ENCODE measurements around the gene ATP6V1E1. TPM values are rescaled to one million over a fixed set of nuclear protein-coding genes. Genes with fewer than 3 reads are reported as not detected.
A peak's percentile ranks its signal among the peaks of the same experiment; 100 is the strongest.
"Not testable (repeated sequence)": the region's sequence is repeated elsewhere in the genome, so short reads cannot be mapped to it uniquely, and the experiment has no call there.

The ATP6V1E1 gene
- total RNA-seq, 8 experiments from 2014 or later: 86.4 to 280 (median 119) TPM

- WGBS, 10 experiments: 8 to 92% (median 40%) methylated on average over 1 to 4 of the region's 4 CpGs; no CpG with 5 or more reads in 3 of the 10 experiments
- H3K27ac ChIP-seq: no peak overlapping the region
- in situ Hi-C loops (cut with MboI; ENCODE audit: low pct_unique_long_range_greater_than_20kb in 2 of 9, low sequenced_read_pairs in 9 of 9, unreplicated experiment in 9 of 9): loop anchor here in 1 of 9 experiments (25.0 kb wide), 1 partner anchor 112 kb away; no protein-coding TSS in a partner anchor
Measured at GRCh38 chr22:17575681-17576080, 52.9 kb downstream of the ATP6V1E1 start.

GRCh38 chr22:17575151-17575550, 53.4 kb downstream of the ATP6V1E1 start:
- peaks cover 0 to 19% of the 10 kb centered on the region in 2 donors for H3K4me1 ChIP-seq (replicated peaks in 1 of 2)
- WGBS, 10 experiments: 78 to 100% (median 94%) methylated on average over 1 to 5 of the region's 5 CpGs; no CpG with 5 or more reads in 1 of the 10 experiments
- H3K27ac ChIP-seq: no peak overlapping the region
- in situ Hi-C loops (cut with MboI; ENCODE audit: low pct_unique_long_range_greater_than_20kb in 2 of 9, low sequenced_read_pairs in 9 of 9, unreplicated experiment in 9 of 9): loop anchor here in 1 of 9 experiments (25.0 kb wide), 1 partner anchor 112 kb away; no protein-coding TSS in a partner anchor
- ATAC-seq (replicated peaks in 6 of 8): no peak
- H3K4me3 ChIP-seq: no peak overlapping the region

More at GRCh38 chr22:17575681-17576080, 52.9 kb downstream of the ATP6V1E1 start:
- ATAC-seq (replicated peaks in 6 of 8): no peak
- Histone ChIP-seq H3K4me1 (replicated peaks in 1 of 2) (peaks cover 0 to 16% of the 10 kb centered on the region in 2 donors), H3K4me3 (no peak overlapping the region)

- in situ Hi-C loops (cut with MboI; ENCODE audit: low pct_unique_long_range_greater_than_20kb in 2 of 9, low sequenced_read_pairs in 9 of 9, unreplicated experiment in 9 of 9): loop anchor here in 1 of 9 experiments (25.0 kb wide), 1 partner anchor 91 kb away; no protein-coding TSS in a partner anchor
- peak in 5 of 8 experiments; percentile 15 to 94 (median 80) for ATAC-seq (replicated peaks in 6 of 8)
- no peak overlapping the region for H3K4me3 ChIP-seq
- peaks cover 0 to 29% of the 10 kb centered on the region in 2 donors for H3K4me1 ChIP-seq (replicated peaks in 1 of 2)
- 5 to 89% (median 60%) methylated on average over 1 to 15 of the region's 21 CpGs; no CpG with 5 or more reads in 1 of the 10 experiments for WGBS, 10 experiments
- H3K27ac ChIP-seq: no peak overlapping the region
Measured at GRCh38 chr22:17570851-17571631, 57.5 kb downstream of the ATP6V1E1 start.

GRCh38 chr22:17569971-17570511, 58.5 kb downstream of the ATP6V1E1 start:
- peak in 5 of 8 experiments; percentile 92 to 96 (median 95) for ATAC-seq (replicated peaks in 6 of 8)
- Histone ChIP-seq H3K27ac (peak overlapping the region in 1 of 2 donors; percentile 50), H3K4me1 (replicated peaks in 1 of 2) (peaks cover 0 to 23% of the 10 kb centered on the region in 2 donors), H3K4me3 (no peak overlapping the region)
- WGBS, 10 experiments: 0 to 100% (median 57%) methylated on average over 1 to 4 of the region's 8 CpGs; no CpG with 5 or more reads in 3 of the 10 experiments
- in situ Hi-C loops (cut with MboI; ENCODE audit: low pct_unique_long_range_greater_than_20kb in 2 of 9, low sequenced_read_pairs in 9 of 9, unreplicated experiment in 9 of 9): loop anchor here in 1 of 9 experiments (25.0 kb wide), 1 partner anchor 92 kb away; no protein-coding TSS in a partner anchor

- no peak for ATAC-seq (replicated peaks in 6 of 8)
- 67 to 100% (median 82%) methylated on average over 1 to 5 of the region's 10 CpGs; no CpG with 5 or more reads in 3 of the 10 experiments for WGBS, 10 experiments
- Histone ChIP-seq H3K4me1 (replicated peaks in 1 of 2) (peaks cover 18 to 39% of the 10 kb centered on the region in 2 donors), H3K27ac (no peak overlapping the region), H3K4me3 (no peak overlapping the region)
- in situ Hi-C loops (cut with MboI; ENCODE audit: low pct_unique_long_range_greater_than_20kb in 2 of 9, low sequenced_read_pairs in 9 of 9, unreplicated experiment in 9 of 9): loop anchor here in 1 of 9 experiments (25.0 kb wide), 1 partner anchor 96 kb away; no protein-coding TSS in a partner anchor
Measured at GRCh38 chr22:17566776-17567175, 61.8 kb downstream of the ATP6V1E1 start.

- 84 to 100% (median 90%) methylated on average over 3 to 15 of the region's 19 CpGs; no CpG with 5 or more reads in 2 of the 10 experiments for WGBS, 10 experiments
- in situ Hi-C loops (cut with MboI; ENCODE audit: low pct_unique_long_range_greater_than_20kb in 2 of 9, low sequenced_read_pairs in 9 of 9, unreplicated experiment in 9 of 9): loop anchor here in 1 of 9 experiments (25.0 kb wide), 1 partner anchor 96 kb away; no protein-coding TSS in a partner anchor
- H3K27ac ChIP-seq; ATAC-seq (replicated peaks in 6 of 8); H3K4me3 ChIP-seq: not testable (repeated sequence)
- peaks cover 18 to 38% of the 10 kb centered on the region in 2 donors for H3K4me1 ChIP-seq (replicated peaks in 1 of 2)
Measured at GRCh38 chr22:17566016-17566687, 62.4 kb downstream of the ATP6V1E1 start.

- 7 to 85% (median 63%) methylated on average over 3 to 7 of the region's 11 CpGs; no CpG with 5 or more reads in 2 of the 10 experiments for WGBS, 10 experiments
Measured at GRCh38 chr22:17563936-17564391, 64.6 kb downstream of the ATP6V1E1 start.

GRCh38 chr22:17562906-17563870, 65.4 kb downstream of the ATP6V1E1 start, which contains the start of gene SLC25A18:
Gene SLC25A18, plus strand, starts transcription at chr22:17563498. Its CDS starts 16,447 bp downstream, at chr22:17579945.
- Histone ChIP-seq H3K4me1 (replicated peaks in 1 of 2) (peaks cover 18% of the 10 kb centered on the region in 2 donors), H3K4me3 (no peak within 1 kb of the TSS), H3K27ac (peak within 1 kb of the TSS; percentile 28 to 70)
- in situ Hi-C loops (cut with MboI; ENCODE audit: low pct_unique_long_range_greater_than_20kb in 2 of 9, low sequenced_read_pairs in 9 of 9, unreplicated experiment in 9 of 9): loop anchor here in 1 of 9 experiments (25.0 kb wide), 1 partner anchor 99 kb away; no protein-coding TSS in a partner anchor
- WGBS, 10 experiments: 25 to 83% (median 50%) methylated on average over 2 to 11 of the region's 17 CpGs; no CpG with 5 or more reads in 1 of the 10 experiments
- ATAC-seq (replicated peaks in 6 of 8): peak in 6 of 8 experiments; percentile 14 to 80 (median 75)

More at GRCh38 chr22:17563936-17564391, 64.6 kb downstream of the ATP6V1E1 start:
- Histone ChIP-seq H3K4me1 (replicated peaks in 1 of 2) (peaks cover 18% of the 10 kb centered on the region in 2 donors), H3K27ac (peak overlapping the region in 1 of 2 donors; percentile 70), H3K4me3 (no peak overlapping the region)
- in situ Hi-C loops (cut with MboI; ENCODE audit: low pct_unique_long_range_greater_than_20kb in 2 of 9, low sequenced_read_pairs in 9 of 9, unreplicated experiment in 9 of 9): loop anchor here in 1 of 9 experiments (25.0 kb wide), 1 partner anchor 98 kb away; no protein-coding TSS in a partner anchor
- peak; percentile 54 to 84 (median 76) for ATAC-seq (replicated peaks in 6 of 8)

GRCh38 chr22:17559188-17559587, 69.4 kb downstream of the ATP6V1E1 start:
- peaks cover 17% of the 10 kb centered on the region in 2 donors for H3K4me1 ChIP-seq (replicated peaks in 1 of 2)
- no peak overlapping the region for H3K27ac ChIP-seq
- in situ Hi-C loops (cut with MboI; ENCODE audit: low pct_unique_long_range_greater_than_20kb in 2 of 9, low sequenced_read_pairs in 9 of 9, unreplicated experiment in 9 of 9): loop anchor here in 1 of 9 experiments (25.0 kb wide), 1 partner anchor 103 kb away; no protein-coding TSS in a partner anchor
- ATAC-seq (replicated peaks in 6 of 8): no peak
- no peak overlapping the region for H3K4me3 ChIP-seq
- 50 to 100% (median 94%) methylated on average over 1 to 10 of the region's 10 CpGs; no CpG with 5 or more reads in 1 of the 10 experiments for WGBS, 10 experiments

GRCh38 chr22:17554814-17555213, 73.7 kb downstream of the ATP6V1E1 start:
- in situ Hi-C loops (cut with MboI; ENCODE audit: low pct_unique_long_range_greater_than_20kb in 2 of 9, low sequenced_read_pairs in 9 of 9, unreplicated experiment in 9 of 9): loop anchor here in 1 of 9 experiments (25.0 kb wide), 1 partner anchor 107 kb away; no protein-coding TSS in a partner anchor
- ATAC-seq (replicated peaks in 6 of 8): no peak
- H3K27ac ChIP-seq: no peak overlapping the region
- WGBS, 10 experiments: 0 to 100% (median 100%) methylated on average over 1 to 3 of the region's 4 CpGs; no CpG with 5 or more reads in 3 of the 10 experiments
- no peak overlapping the region for H3K4me3 ChIP-seq
- no peaks in the 10 kb centered on the region for H3K4me1 ChIP-seq (replicated peaks in 1 of 2)

- in situ Hi-C loops (cut with MboI; ENCODE audit: low pct_unique_long_range_greater_than_20kb in 2 of 9, low sequenced_read_pairs in 9 of 9, unreplicated experiment in 9 of 9): loop anchor here in 1 of 9 experiments (25.0 kb wide), 1 partner anchor 110 kb away; no protein-coding TSS in a partner anchor
- no peak overlapping the region for H3K4me3 ChIP-seq
- peak in 3 of 8 experiments; percentile 34 to 93 (median 91) for ATAC-seq (replicated peaks in 6 of 8)
- H3K27ac ChIP-seq: no peak overlapping the region
- WGBS, 10 experiments: 0 to 94% (median 78%) methylated on average over 1 to 6 of the region's 7 CpGs; no CpG with 5 or more reads in 2 of the 10 experiments
- no peaks in the 10 kb centered on the region for H3K4me1 ChIP-seq (replicated peaks in 1 of 2)
Measured at GRCh38 chr22:17552737-17553136, 75.8 kb downstream of the ATP6V1E1 start.

Data from motor neuron (in vitro differentiated cells).